ENCODE measurements around the gene CHAT.

CHAT gene

DNA sequence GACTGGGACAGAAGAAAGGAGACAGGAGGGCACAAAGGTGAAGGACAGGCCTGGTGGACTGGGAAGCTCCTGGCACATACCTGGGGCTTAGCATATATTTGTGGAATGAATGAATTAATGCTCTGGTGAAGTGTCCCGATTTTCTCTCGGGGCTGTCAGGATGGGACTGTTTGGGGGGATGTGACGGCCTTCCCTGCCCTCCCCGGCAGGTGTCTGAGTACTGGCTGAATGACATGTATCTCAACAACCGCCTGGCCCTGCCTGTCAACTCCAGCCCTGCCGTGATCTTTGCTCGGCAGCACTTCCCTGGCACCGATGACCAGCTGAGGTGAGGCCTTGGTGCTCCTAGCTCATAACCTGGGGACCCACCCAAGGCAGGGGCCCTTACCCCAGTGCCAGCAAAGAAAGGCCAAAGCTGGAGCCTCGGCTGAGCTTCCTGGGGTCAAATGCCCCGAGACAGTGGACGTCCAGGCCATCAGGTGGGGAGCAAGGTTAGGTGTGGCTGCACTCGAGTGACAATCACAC is 6.5 kb downstream of the CHAT start:
- no peak for TF ChIP-seq MZF1 (tag by site-specific recombination; IDR thresholded peaks at IDR 0.05; ENCODE audit: borderline replicate concordance)
- no peak for TF ChIP-seq ZNF529 (tag by site-specific recombination; IDR thresholded peaks at IDR 0.05; ENCODE audit: insufficient replicate concordance)
- no peak for TF ChIP-seq OVOL3 (tag by site-specific recombination; IDR thresholded peaks at IDR 0.05)
- no peak for TF ChIP-seq ZNF530 (tag by site-specific recombination; IDR thresholded peaks at IDR 0.05; ENCODE audit: low read depth)
- TF ChIP-seq, protein P1, sequence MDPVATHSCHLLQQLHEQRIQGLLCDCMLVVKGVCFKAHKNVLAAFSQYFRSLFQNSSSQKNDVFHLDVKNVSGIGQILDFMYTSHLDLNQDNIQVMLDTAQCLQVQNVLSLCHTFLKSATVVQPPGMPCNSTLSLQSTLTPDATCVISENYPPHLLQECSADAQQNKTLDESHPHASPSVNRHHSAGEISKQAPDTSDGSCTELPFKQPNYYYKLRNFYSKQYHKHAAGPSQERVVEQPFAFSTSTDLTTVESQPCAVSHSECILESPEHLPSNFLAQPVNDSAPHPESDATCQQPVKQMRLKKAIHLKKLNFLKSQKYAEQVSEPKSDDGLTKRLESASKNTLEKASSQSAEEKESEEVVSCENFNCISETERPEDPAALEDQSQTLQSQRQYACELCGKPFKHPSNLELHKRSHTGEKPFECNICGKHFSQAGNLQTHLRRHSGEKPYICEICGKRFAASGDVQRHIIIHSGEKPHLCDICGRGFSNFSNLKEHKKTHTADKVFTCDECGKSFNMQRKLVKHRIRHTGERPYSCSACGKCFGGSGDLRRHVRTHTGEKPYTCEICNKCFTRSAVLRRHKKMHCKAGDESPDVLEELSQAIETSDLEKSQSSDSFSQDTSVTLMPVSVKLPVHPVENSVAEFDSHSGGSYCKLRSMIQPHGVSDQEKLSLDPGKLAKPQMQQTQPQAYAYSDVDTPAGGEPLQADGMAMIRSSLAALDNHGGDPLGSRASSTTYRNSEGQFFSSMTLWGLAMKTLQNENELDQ (tag by site-specific recombination; IDR thresholded peaks at IDR 0.05; ENCODE audit: low read depth) = no peak
- no peak for TF ChIP-seq ZNF248 (tag by site-specific recombination; IDR thresholded peaks at IDR 0.05)
- TF ChIP-seq, protein P2, sequence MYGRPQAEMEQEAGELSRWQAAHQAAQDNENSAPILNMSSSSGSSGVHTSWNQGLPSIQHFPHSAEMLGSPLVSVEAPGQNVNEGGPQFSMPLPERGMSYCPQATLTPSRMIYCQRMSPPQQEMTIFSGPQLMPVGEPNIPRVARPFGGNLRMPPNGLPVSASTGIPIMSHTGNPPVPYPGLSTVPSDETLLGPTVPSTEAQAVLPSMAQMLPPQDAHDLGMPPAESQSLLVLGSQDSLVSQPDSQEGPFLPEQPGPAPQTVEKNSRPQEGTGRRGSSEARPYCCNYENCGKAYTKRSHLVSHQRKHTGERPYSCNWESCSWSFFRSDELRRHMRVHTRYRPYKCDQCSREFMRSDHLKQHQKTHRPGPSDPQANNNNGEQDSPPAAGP (tag by site-specific recombination; IDR thresholded peaks at IDR 0.05) = no peak
- no peak for TF ChIP-seq ZNF549 (tag by site-specific recombination; IDR thresholded peaks at IDR 0.05)
- TF ChIP-seq ZNF510 (tag by site-specific recombination; IDR thresholded peaks at IDR 0.05; ENCODE audit: insufficient replicate concordance) = no peak
- TF ChIP-seq OSR2 (tag by site-specific recombination; IDR thresholded peaks at IDR 0.05) = no peak
- TF ChIP-seq, protein P3, sequence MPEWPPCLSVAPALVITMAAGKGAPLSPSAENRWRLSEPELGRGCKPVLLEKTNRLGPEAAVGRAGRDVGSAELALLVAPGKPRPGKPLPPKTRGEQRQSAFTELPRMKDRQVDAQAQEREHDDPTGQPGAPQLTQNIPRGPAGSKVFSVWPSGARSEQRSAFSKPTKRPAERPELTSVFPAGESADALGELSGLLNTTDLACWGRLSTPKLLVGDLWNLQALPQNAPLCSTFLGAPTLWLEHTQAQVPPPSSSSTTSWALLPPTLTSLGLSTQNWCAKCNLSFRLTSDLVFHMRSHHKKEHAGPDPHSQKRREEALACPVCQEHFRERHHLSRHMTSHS (tag by site-specific recombination; IDR thresholded peaks at IDR 0.05) = no peak
- TF ChIP-seq INSM2 (tag by site-specific recombination; IDR thresholded peaks at IDR 0.05) = no peak
- TF ChIP-seq ZNF138 (tag by site-specific recombination; IDR thresholded peaks at IDR 0.05; ENCODE audit: borderline replicate concordance) = no peak
- TF ChIP-seq ZNF175 (tag by site-specific recombination; IDR thresholded peaks at IDR 0.05) = no peak
- no peak for TF ChIP-seq TCF7L2 (IDR thresholded peaks at IDR 0.05; ENCODE audit: borderline replicate concordance, low read depth, low read length)
- TF ChIP-seq BCL6B (tag by site-specific recombination; IDR thresholded peaks at IDR 0.05) = no peak
- Histone ChIP-seq H3K36me3 (ENCODE audit: control insufficient read depth in 2 of 2, insufficient read depth in 1 of 2, low read length in 2 of 2) (no peaks in the 10 kb centered on the region), H3K9me3 (ENCODE audit: control insufficient read depth, insufficient read depth, low read depth, low read length) (no peaks in the 10 kb centered on the region), H3K27ac (ENCODE audit: extremely low read depth, low read depth, low read length) (no peak overlapping the region), H3K4me3 (ENCODE audit: low read depth, low read length) (no peak overlapping the region), H3K4me1 (ENCODE audit: control insufficient read depth, insufficient read depth, low read length) (no peaks in the 10 kb centered on the region)
- ChIA-PET CTCF (interaction anchor here (1.0 kb wide), 1 partner anchor 27 kb away, joined by 3 read pairs; no protein-coding TSS in a partner anchor), POLR2A (no interaction called here)

DNA sequence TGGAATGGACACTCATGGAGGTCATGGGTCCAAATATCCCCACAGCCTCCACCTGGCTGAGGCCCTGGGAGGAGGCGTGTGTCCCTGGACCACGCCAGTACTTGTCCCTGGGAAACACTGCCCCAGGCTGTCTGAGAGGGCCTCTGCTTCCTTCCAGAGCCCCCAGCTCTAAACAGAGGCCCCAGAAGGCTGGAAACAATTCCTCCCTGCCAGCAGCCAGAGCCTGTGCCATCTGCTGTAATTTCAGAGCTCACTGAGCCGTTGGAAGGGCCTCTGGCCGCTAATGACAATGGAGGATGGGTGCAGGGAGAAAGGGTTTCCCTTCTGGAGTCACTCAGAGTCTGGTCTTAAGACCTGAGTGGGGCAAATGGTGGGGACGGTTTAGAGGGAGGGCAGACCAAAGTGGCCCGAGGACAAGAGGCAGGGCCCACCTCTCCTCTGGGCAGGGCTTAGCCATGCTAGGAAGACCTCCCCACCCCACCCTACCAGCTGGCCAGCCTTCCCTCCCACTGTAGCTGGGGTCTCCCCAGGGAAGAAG is 7.1 kb downstream of the CHAT start:
- Histone ChIP-seq H3K27ac (ENCODE audit: extremely low read depth, low read depth, low read length) (no peak overlapping the region), H3K36me3 (ENCODE audit: control insufficient read depth in 2 of 2, insufficient read depth in 1 of 2, low read length in 2 of 2) (no peaks in the 10 kb centered on the region), H3K9me3 (ENCODE audit: control insufficient read depth, insufficient read depth, low read depth, low read length) (no peaks in the 10 kb centered on the region), H3K4me1 (ENCODE audit: control insufficient read depth, insufficient read depth, low read length) (no peaks in the 10 kb centered on the region), H3K4me3 (ENCODE audit: low read depth, low read length) (no peak overlapping the region)
- CTCF ChIA-PET = interaction anchor here (1.0 kb wide), 1 partner anchor 28 kb away, joined by 3 read pairs; no protein-coding TSS in a partner anchor
- POLR2A ChIA-PET = no interaction called here
- TF ChIP-seq ZNF521 (tag by site-specific recombination; IDR thresholded peaks at IDR 0.05) (no peak), ZNF510 (tag by site-specific recombination; IDR thresholded peaks at IDR 0.05; ENCODE audit: insufficient replicate concordance) (no peak), ZNF366 (tag by site-specific recombination; conservative IDR thresholded peaks at IDR 0.05) (no peak), ZNF624 (tag by site-specific recombination; IDR thresholded peaks at IDR 0.05) (no peak), ZNF571 (tag by site-specific recombination; IDR thresholded peaks at IDR 0.05) (no peak), ZNF704 (tag by site-specific recombination; IDR thresholded peaks at IDR 0.05) (no peak), ZNF174 (tag by site-specific recombination; IDR thresholded peaks at IDR 0.05) (no peak), ZNF391 (tag by site-specific recombination; IDR thresholded peaks at IDR 0.05; ENCODE audit: borderline replicate concordance, low read depth) (no peak), ZNF202 (tag by site-specific recombination; IDR thresholded peaks at IDR 0.05; ENCODE audit: borderline replicate concordance) (no peak), ELK4 (IDR thresholded peaks at IDR 0.05; ENCODE audit: borderline replicate concordance, low read depth, low read length) (no peak)
